HK-2 (cell line): ENCODE results near the gene PIK3R1.
"Not testable (repeated sequence)": the region's sequence is repeated elsewhere in the genome, so short reads cannot be mapped to it uniquely, and the experiment has no call there.

Experiments used
- DNase-seq: peaks from one replicate; pipeline ENCODE4 v3.0.0-alpha.2; 2018; ENCODE audit not compliant: unreplicated experiment

Gene PIK3R1

DNA sequence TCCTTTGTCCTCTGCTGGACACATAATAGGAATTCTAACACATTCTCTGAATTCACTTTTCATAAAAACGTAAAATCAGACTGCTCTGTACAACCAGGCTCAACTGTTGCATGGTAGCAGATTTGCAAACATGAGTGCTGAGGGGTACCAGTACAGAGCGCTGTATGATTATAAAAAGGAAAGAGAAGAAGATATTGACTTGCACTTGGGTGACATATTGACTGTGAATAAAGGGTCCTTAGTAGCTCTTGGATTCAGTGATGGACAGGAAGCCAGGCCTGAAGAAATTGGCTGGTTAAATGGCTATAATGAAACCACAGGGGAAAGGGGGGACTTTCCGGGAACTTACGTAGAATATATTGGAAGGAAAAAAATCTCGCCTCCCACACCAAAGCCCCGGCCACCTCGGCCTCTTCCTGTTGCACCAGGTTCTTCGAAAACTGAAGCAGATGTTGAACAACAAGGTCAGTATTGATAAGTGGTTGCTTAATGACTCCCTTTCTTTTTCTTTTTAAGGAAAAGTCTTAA lies 11.1 kb downstream of the PIK3R1 start:
- no peak for DNase-seq

DNA sequence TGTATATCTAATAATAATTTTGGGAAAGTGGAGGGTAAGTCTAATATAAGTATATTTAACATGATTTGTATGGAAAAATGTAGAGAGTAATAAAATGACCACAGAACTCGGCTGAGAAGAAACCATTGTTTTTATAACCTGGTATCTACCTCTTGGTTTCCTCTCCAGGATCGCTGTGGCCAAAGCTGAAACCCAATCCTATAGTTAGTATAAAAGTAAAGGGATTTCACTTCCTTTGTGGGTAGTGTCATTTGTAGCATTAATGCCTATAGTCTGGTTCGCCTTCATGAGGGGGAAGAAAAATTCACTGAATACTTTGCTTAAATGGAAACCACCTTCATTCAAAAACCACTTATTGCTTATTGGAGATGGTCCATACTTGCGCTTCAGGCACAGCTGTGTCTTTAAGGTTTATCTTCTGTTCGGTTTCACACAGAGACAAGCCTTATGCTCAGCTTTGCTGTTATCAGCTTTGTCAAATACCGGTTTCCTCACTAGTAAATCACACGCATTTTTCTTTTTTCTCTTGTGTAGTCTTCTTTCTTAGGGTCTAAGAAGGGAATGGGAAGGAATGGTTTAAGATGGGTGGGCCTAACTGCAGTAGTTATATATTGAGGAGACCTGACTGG lies 12.1 kb downstream of the PIK3R1 start:
- DNase-seq = no peak

DNA sequence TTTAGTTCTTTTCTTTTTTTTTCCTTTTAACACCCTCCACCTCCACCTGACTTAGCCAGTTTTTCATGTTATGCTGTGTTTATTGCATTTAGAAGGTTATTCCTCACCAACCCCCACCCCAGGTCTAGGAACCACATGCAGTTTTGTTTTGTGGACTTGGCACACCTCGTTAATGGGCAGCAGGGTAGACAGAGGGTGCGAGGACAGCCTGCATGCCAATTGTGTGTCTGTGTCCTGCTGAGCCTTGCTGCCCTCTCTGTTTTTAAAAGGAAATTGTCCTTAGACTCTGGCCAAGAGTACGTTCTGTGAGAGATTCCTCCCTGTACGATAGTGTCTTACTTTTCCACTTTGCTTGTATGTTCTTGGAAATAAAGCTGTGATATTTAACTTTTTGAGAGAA lies 13.9 kb downstream of the PIK3R1 start:
- no peak for DNase-seq

DNA sequence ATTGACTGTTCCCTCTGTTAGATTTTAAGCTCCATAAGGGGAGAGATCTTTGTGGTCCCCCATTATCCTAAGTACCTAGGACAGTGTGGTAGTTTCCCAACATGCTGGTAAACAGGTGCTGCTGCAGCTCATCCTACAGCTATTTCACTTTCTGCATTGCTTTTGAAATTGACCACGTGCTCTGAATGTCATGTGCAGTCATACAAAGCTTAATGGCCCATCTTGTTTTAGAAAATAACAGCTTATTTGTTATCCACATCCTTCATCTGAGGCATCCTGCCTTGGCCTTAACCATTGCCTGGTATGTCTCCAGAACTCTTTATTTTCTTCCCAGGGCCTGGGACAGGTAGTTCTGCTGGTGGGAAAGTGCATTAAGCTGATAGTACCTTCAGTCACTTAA lies 14.7 kb downstream of the PIK3R1 start:
- DNase-seq = no peak

DNA sequence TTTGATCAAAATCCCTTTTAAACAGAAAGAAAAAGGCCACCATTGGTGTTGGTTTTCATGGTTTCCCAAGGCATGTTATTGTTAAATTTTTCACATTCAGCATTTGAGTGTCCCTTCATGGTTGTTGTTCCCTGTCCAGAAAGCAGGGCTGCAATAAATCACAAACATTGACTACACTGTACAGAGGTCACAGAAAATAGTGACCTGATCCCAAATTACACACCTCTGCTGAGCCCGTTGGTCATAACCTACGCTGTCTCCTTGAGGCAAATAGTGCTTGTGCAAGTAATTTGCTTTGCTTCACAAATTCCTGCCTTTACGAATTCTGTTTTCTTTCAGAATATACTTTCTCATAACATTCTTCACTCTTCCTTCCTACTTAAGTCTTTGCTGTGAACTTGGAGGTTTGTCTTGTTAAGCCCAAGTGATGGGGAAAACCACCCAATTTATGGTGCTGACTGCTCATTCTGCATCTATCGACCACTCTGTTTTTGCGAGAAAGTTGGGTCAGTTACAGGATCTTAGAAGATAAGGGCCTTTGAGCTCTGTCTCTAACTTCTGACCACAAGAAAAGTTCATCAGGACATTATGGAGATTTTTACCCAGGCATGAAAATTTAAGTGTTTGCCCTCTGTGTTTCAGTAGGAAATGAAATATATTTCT lies 16.0 kb downstream of the PIK3R1 start:
- no peak for DNase-seq

DNA sequence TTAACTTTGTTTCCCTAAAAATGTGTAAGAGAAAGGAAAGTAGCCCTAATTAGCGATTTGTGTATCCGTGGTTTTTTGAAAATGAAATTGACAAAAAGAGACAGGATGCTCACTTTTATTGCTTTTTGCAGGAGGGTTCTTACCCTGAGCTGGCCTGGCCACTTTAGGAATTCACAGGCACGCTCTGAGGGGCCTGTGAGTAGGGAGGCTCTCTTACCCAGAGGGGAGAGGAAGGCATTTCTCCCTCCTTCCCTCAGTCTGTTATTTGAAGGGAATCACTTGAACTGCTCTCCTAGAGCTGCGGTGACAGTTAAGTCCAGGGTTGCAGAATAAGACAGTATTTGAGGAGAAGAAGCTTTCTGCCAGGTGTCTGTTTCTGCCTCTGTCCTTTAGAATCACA lies 16.7 kb downstream of the PIK3R1 start:
- DNase-seq = no peak

DNA sequence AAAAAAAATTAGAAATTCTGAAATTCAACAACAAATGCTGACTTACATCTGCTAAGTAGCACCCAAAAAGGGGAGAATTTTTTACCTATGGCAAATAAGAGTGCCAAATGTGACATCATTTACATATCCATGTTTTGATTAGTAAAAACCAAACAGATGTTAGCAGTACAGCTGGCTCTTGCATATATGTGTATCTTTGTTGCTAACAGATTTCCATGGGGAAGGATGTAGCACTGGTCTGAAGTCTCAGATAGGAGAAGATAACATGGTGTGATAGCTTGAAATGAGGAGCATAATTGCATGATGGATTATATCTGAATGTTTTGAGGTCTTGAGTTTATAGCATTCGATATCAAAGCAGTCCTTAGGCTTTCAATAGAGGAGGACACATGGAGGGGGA lies 17.5 kb downstream of the PIK3R1 start:
- DNase-seq = no peak

DNA sequence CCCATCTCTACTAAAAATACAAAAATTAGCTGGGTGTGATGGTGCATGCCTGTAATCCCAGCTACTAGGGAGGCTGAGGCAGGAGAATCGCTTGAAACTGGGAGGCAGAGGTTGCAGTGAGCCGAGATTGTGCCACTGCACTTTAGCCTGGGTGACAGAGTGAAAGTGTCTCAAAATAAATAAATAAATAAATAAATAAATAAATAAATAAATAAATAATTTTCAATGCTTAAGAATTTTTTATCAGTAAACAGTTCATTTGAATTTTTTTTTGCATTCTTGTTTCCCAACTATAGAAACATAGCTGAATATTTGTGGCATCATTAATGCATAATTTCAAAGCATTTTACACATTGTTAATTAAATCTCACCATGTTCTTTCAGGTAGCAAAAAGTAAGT lies 19.7 kb downstream of the PIK3R1 start:
- not testable (repeated sequence) for DNase-seq

DNA sequence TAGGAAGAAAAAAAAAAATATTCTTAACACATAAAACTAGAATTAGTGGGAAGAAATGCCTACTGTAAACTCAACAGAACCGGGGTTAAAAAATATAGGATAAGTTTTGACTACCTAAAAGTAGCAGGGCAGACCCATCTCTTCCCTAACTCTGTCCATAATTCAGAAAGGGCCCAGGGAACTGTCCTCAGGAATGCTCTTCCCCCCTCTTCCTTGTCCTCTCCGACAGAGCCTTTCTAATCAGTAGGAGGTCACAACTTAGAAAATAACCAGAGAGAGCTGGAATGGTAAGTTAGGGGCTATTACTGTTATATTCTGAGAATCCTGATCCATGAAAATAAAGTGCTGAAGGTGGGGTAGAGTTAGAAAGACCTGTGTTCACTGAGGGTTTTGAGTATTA lies 22.2 kb downstream of the PIK3R1 start:
- DNase-seq = no peak

DNA sequence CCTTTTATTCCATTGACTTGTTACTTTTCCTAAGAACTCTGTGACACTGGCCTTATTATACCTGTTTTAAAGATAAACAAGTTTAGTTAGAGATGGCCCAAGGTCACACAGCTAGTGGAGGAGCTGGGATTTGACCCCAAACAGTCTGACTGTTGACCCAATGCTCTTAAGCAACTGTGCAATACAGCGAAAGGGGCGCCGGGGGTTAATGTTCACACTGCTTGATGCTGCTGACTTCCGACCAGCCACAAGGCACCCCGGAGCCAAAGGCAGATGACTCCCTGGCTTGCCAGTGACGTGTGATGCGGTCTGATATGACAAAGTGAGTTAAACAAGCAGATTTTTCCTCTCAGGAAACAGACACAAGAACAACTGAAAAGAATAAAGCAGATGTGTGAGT lies 23.9 kb downstream of the PIK3R1 start:
- DNase-seq = peak; percentile 49

DNA sequence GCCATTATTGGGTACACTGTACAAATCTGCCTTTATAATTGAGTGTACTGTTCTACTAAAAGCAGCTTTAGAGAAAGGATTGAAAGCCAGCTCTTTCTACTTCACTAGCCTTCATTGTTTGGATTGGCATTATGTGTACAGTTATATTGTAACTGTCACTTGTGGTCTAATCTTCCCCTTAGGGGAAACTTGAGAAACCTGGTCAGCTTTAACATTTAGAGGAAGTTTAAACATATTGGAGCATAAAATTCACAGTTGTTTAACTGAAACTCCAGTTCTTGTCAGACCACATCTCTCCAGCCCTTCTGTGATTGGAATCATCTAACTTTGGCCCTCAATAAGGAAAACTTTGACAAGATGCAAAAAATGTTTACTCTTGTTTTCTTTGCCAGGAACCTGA lies 24.6 kb downstream of the PIK3R1 start:
- no peak for DNase-seq

DNA sequence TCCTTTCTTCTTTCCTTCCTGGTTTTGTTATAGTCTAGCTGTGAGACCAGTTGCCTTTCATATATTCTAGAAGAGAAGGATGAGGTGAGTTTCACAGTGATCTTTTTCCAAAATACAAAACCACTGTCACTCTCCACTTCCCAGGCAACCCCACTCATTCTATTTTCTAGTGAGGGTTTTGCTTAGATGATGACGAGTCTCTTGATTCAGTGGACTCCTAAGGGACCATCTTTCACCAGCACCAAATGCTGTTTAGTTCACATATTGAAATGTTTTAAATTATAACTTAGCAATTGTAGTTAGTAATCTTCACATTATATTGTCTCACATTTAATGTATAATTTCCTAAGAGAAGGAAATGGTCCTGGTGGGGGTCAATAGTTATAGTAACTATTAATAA lies 25.2 kb downstream of the PIK3R1 start:
- no peak for DNase-seq

DNA sequence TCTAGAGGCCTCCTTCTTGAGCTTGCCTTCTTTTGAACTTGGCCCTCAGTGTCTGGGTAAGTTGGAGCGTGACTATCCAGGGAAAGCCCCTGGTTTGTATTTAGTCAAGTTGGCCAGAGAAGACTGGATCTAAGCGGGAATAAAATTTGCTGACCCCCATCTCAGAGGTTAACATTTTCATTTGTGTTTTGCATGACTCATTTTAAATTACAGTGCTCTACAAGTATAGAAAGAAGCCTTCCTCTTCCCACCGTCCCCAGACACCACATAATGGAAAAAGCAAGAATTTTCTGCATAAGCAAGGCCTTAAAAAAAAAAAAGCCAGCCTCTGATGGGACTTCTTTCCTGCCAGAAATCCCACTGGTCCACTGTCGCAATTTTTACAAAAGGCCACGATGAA lies 27.2 kb downstream of the PIK3R1 start:
- no peak for DNase-seq

DNA sequence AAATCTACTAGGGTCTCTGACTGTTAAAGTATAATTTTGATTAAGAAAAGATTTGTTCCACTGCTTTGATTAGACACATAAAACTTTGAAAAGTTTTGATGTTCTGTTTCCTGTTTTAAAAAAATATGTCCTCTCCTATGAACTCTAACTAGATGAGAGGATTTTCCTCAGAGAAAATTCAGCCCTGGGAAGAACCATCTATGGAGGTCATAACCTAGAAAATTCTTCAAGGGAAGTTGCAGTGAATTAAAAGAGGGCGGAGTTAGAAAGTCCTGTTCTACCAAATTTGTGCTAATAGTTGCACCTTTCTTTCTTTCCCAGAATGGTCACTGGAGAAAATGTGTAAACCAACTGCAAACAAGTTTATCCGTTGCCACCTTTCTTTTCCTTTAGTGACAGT lies 27.7 kb downstream of the PIK3R1 start:
- DNase-seq = no peak

DNA sequence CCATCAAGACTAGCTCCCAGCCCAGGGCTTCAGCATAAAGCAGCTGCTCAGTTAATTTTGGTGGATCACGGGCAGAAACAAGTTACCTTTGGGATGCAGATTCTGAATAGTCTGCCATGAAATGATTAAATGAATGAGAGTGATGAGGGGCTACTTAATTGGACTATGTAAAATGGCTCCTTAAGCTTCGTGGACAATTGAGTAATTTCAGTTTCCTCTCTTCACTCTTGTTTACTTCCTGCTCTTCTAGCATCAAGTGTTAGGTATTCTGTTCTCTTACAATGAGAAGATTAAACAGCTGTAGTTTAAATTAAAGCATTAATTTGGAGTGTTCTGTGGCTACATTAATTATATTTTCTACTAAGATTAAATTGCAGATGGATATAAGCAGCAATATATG lies 28.1 kb downstream of the PIK3R1 start:
- DNase-seq = no peak

DNA sequence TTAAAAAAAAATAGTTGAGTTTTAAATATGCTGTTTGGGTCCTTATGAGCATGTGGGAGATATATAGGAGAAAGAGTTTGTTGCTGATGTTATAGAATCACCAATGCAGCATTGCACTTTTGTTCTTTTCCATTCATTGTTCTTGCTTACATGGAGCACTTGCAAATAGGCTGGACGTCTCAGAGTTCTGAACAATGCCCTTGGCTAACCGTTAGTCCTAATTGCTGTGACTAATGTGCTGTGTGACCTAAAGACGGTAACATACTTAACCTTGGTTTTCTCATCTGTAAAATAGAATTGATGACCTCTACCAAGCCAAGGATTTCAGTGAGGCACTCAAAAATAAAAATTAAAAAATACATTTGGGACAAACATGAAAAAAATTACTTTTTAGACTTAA lies 29.8 kb downstream of the PIK3R1 start:
- no peak for DNase-seq

DNA sequence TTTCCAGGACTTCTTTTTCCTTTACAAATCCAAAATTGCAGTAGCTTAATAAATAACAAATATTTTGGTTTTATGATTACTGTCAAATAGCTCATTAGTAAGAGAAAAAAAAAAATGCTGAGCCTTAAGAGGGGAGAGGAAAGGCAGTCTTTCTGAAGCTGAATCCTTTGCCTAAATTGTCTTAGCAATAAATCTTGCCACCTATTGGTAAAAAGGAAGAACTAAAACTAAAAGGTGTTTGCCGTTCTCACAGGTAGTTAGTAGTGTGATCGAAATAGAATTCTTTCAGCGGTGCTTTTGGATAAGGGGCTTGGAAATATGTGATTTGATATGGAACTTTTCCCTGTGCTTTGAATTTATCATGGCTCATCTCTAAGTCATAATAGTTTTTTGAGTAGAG lies 31.2 kb downstream of the PIK3R1 start:
- DNase-seq = no peak

DNA sequence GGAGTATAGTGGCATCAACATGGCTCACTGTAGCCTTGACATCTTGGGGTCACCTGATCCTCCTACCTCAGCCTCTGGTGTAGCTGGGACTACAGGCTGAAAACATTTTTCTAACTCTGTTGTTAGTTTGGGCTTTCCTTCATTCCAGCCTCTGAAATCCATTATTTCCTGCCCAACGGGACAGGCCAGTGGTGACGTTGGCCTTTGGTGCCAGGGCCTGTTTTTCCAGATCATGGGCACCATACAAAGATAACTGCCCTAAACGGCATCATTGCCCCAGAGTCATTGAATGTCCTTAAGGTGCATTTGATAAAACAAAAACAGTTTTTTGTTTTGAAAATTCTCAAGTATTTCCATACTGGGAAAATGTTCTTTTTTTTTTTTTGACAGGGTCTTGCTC lies 32.1 kb downstream of the PIK3R1 start:
- DNase-seq = no peak

DNA sequence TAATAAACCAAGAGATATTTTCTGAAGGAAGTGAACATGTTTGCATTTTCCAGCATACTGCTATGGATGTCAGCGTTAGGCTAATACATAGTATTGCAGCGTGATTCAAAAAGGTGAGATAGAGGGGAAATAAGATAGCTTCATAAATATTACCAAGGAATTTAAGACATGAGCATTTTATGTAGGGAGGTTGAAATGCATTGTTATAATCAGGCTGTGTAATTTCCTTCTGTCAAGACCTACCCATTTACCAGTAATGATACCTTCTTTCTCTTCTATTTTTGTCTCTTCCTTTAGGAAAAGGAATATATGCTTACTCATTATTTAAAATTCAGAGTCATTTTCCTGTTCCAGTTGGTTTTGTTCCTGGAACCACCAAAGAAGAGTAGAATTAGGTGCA lies 33.3 kb downstream of the PIK3R1 start:
- no peak for DNase-seq

DNA sequence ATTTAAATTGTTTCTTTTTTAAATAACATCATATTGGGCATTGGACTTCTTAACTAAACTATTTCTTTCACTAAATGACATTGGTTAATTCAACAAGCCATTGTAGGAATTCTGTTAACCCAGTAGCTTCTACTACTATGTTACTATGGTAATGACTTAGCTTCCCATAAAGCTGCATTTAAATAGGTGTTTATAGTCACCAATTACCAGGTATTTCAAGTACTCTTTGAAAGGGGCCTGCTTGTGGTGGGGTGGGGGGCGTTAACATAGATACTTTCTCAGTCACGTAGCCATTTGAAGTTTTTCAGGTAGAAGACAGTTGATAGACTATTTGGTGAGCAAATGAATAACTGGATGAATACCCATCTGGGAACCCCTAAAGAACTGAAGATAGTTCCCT lies 34.0 kb downstream of the PIK3R1 start:
- DNase-seq = no peak

DNA sequence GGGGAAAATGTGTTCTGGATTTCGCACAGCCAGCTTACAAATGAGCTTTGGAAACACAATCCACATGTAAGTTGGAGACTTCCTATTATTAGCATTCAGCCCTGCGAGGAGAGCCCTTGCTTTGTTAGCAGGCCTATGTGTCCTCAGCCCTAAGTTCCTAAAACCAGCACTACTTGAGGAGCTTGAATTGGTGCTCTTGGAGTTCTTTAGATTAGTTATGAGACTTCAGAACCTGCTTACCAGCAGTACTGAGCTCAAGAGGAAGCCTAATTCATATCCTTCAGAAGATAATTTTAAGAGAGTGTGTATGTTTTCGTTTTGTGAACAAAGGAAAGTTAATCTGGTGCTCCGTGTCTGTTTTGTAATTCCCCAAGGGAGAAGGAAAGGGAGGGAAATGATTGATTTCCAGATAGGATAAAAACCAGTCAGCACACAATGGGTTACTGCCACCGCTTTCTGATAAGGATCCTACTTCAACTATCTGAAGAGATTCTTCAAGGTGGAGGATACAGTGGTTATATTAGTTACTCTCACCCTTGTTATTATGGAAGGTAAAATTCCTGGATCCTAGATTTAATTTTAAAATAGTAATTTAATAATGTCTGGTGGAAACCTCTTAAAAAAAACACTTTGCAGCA lies 35.2 kb downstream of the PIK3R1 start:
- DNase-seq = no peak

DNA sequence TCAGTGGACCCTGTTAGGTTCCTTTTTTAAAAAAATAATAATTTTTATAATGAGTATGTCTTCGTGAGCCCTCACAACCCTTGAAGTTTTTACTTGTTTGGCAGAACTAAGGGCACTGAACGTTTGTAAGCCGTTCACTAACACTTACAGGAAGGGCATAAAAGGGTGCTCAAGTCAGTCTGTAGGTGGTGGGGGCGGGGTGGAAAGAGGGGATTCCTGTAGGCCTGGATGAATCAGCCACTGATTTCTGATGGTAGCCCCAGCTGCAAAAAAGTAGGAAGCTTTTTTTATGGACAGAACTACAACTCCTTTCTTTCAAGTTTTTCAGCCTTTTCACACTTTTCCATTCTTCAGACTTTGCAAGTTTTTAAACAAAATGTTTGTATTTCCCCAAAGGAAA lies 35.8 kb downstream of the PIK3R1 start:
- no peak for DNase-seq

DNA sequence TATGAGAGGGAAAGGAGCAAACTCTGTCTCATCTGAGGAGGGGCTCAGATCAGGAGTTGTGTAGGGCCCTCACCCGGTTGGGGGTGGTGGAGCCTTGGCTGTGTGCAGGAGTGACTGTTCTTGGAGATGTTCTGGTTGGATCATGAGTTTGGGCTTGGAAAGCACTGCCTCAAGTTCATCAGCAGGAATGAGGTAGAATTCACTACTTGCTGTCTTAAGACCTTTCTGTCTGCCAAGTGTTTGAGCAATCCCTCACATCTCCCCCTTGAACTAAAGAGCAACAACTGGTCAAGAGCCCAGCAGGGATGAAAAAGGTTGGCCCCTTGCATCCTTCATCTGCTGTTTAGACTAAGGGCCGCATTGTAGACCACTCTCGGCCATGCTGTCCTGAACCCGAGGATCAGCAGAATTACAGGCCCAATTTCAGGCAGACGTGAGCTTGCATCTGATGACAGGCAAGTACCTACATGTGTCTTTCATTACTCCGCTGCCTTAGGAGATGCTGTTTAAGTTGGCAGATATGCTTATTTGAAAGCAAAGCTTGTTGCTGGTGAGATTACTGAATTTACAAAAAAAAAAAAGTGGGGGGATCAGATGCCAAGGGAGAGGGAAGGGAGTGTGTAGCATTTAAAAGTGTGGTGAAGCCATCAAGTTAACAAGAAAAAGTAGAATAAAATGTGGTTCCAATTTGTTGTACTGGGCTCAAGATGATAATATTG lies 36.4 kb downstream of the PIK3R1 start:
- DNase-seq = no peak
